ENCODE results near the gene SNX21. TPM values are rescaled to one million over a fixed set of nuclear protein-coding genes. Genes with fewer than 3 reads are reported as not detected.

The SNX21 gene
- total RNA-seq, 1 donor from 2014 or later, result 20.8 TPM

DNA sequence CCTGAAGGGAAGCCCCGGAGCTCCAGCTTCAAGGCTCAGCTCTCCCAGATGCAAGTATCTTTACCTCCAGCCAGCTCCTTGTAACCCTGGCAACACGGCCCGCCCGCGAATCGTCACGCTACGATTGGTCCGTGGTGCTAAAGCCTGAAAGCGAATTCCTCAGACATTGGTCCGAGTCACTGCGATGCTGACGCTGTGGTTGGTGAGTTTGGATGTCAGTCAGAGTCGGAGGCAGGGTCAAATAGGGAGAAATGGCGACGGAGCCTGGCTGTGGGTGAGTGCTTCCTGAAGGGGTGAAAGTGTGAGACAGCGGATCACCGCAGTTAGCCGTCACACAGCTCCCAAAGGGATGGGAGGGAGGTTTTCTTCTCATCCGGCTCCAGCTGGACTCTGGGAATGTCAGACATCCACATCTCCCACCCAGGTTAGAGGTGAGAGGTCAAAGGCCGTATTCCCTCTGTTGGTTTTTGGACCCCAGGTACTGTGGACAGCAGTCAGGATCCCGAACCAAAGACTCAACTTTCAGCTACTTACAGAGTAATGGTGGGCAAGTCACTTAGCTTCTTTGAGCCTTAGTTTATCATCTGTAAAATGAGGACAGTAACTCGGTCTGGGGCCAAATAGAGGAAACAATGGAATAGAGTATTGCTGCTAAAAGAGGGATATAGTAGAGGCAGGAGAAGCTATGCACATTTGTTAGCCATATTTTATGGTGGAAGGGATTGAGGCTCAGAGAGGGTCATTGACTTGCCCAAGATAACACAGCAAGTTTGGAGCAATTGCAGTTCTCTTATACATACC lies 47.6 kb downstream of the SNX21 start, which contains the start of gene ZSWIM1:
ZSWIM1 (plus strand) TSS at position 240 of the 801 bp plus-strand sequence. CDS start 1,366 bp downstream, outside the sequence.
- DNase-seq (ENCODE audit: low read depth, low spot score), result peak; percentile 96

DNA sequence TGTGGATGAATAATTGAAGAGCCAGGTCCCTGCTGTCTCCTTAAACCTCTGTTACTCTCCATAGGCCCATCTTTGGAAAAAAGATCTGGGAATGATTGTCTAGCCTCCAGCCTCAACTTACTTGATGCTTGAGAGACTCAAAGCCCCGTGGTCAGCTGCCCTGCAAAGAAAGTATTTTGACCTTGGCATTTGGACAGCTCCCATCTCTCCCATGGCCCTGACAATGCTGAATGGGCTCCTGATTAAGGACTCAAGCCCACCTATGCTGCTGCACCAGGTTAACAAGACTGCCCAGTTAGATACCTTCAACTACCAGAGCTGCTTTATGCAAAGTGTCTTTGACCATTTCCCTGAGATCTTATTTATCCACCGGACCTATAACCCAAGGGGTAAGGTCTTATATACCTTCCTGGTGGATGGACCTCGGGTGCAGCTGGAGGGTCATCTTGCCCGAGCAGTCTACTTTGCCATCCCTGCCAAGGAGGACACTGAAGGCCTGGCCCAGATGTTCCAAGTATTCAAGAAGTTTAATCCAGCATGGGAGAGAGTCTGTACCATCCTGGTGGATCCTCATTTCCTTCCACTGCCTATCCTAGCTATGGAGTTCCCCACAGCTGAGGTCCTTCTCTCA lies 49.0 kb downstream of the SNX21 start:
- no peak for DNase-seq (ENCODE audit: low read depth, low spot score)

DNA sequence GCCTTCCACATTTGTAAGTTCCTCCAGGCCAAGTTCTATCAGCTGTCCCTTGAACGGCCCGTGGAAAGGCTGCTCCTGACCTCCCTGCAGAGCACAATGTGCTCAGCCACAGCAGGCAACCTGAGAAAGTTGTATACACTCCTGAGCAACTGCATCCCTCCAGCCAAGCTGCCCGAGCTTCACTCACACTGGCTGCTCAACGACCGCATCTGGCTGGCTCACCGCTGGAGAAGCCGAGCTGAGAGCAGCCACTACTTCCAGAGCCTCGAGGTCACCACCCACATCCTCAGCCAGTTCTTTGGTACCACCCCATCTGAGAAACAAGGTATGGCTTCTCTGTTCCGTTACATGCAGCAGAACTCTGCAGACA lies 49.5 kb downstream of the SNX21 start:
- no peak for DNase-seq (ENCODE audit: low read depth, low spot score)

DNA sequence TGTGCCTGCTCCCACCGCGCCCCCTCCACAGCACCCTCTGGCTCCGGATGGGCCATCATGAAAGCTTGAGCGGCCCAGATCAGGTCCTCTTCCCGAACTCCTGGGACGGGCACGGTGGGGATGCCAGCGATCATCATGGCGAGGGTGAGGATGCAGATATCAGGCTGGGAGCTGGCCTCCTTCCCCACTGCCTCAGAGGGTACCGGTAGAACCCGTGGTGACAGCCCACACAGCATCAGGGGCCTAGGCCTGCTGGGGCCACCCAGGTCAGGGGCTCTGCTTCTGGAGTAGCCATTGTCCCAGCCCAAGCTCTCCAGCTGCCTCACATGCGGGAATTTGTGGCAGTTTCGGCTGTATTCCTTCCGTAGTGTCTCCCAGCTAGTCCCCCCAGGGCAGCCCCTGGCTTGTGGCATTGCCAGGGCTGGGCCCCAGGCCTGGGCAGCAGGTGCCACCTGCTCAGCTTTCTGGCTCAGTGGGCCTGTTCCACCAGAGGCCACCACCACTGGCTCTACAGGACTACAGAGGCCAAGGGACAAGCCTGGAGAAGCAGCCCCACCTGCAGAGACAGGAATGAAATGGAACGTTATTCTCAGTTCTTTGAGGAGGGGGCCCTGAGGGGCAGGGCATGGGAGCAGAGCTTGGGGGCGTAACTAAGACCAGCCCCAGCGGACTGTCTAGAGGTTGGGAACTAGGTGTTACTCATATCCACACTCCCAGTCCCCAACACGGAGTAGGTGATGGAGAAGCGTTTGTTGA lies 53.2 kb downstream of the SNX21 start:
- no peak for DNase-seq (ENCODE audit: low read depth, low spot score)

DNA sequence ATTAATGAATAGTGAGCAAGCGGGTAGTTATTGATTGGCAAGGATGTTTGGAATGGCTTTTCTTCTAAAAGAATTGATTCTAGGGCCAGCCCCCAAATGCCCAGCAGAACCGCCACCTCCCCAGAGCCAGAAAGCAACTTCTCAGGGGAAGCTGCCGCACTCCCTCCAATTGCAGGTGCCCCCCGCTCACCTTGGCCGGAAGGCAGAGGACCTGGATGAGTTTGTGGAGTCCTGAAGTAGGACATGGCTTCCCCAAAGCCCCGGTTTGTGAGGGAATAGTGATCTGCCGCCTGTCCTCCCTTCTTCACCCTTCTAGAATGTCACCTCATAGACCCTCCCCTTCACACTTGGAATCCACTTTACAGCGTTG lies 53.7 kb downstream of the SNX21 start, which contains the start of gene SPATA25:
SPATA25 (minus strand) TSS at position 277 of the 370 bp plus-strand sequence; CDS start at position 245, 32 bp downstream.
- no peak for DNase-seq (ENCODE audit: low read depth, low spot score)

DNA sequence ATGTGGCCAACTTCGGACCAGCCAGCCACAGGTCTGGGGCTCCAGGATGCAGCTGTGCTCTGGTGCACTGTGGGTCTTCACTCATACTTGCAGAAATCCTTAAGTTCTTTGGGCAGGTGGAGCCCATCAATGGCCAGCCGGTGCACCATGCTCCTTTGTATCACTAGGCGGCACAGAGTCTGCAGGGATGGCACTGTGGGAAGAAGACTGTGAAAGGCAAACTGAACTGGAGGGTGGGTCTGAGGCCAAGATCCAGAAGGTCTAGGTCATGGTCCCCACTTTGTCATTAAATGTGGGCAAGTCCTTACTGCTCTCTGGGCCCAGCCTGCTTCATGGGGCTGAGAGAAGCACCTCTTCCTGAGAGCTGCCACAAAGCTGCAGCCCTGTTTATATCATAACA lies 55.1 kb downstream of the SNX21 start:
- DNase-seq (ENCODE audit: low read depth, low spot score), result no peak

DNA sequence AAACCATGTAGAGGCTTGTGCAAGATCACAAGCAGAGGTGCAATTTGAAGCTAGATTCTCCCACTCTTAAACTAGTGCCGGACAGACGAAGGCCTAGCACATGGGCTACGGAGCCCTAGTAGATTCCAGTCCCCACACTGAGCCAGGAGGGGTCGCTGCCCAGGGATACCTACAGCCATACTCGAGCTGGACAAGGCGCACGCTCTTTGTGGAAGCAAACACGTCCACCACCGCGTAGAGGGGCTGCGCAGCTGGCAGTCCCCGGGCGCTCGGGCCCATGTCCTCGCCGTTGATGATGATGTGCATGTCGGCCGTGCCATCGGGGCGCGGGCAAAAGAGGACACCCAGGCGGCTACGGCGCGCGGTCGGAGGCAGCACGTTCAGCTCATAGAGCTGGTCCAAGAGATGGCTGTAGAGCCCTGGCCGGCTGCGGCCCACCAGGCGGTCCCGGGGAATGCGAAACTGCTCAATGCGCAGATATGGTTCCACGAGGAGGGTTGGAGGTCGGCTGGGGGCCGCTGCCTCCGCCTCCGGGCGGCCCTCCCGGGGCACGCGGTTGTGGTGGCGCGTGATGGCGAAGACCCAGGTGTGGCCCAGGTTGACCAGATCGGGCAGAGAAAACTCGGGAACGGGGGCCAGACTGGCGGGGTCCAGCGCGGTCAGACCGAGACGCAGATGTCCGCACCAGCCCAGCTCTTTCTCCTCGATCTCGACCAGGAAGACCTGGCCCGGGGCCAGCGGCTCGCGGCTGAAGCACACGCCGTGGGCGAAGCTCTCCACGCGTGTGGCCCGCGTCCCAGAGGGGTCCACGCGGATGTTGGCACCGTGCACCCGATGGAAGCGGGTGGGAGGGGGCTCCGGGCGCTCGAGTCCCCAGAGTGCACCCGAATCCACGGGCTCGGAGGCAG lies 56.7 kb downstream of the SNX21 start:
- peak; percentile 66 for DNase-seq (ENCODE audit: low read depth, low spot score)

DNA sequence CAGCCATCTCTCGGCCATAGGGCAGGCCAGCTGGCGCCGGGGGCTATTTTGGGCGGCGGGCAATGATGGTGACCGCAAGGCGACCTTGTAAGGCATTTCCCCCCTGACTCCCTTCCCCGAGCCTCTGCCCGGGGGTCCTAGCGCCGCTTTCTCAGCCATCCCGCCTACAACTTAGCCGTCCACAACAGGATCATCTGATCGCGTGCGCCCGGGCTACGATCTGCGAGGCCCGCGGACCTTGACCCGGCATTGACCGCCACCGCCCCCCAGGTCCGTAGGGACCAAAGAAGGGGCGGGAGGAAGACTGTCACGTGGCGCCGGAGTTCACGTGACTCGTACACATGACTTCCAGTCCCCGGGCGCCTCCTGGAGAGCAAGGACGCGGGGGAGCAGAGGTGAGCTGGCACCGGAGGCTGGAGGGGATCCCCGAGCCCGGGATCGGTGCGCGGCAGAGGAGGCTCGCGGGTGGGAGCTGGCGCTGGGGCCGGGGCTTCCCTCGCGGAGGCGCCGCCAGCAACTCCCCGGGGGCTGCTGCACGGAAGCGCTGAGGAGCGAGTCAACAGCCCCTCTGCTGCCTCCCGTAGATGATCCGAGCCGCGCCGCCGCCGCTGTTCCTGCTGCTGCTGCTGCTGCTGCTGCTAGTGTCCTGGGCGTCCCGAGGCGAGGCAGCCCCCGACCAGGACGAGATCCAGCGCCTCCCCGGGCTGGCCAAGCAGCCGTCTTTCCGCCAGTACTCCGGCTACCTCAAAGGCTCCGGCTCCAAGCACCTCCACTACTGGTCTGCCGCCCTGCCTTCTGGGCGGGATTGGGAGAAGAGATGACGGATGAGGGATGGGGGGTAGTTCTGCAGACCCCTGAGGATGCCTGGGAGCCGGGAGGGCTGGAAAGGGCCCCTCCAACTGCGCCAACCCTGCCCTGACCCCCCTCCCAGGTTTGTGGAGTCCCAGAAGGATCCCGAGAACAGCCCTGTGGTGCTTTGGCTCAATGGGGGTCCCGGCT lies 57.7 kb downstream of the SNX21 start, which contains the start of the genes CTSA and NEURL2:
CTSA (plus strand) TSS at position 351 of the 999 bp plus-strand sequence; CDS start at position 585, 234 bp downstream.
NEURL2 (minus strand) TSS at position 224 of the 999 bp plus-strand sequence; CDS start at position 7, 217 bp downstream.
- DNase-seq (ENCODE audit: low read depth, low spot score), result peak; percentile 72

DNA sequence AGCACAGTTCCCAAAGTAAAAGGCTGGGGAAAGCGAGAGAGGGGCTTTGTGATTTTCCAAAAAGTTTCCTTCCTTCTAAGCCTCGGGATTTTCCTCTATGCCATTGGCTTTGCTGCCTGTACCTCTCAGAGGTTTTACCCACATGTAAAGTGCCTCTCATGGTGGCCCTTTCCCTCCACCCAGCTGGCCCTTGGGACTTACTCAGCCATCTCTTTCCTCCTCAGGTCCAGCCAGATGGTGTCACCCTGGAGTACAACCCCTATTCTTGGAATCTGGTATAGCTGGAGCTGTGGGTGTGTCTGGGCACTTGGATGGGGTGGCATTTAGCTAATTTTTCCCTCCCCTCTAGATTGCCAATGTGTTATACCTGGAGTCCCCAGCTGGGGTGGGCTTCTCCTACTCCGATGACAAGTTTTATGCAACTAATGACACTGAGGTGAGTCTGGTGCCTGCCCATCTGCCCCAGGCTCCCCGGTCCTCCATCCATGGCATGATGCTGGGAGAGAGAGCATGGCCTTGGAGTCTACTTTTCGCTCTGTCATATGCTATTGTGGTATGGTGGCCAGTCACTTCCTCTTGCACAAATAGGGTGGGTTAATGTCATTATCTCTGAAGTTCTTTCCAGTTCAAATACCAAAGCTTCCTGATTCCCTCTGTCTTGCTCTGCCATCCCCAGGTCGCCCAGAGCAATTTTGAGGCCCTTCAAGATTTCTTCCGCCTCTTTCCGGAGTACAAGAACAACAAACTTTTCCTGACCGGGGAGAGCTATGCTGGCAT lies 58.6 kb downstream of the SNX21 start:
- DNase-seq (ENCODE audit: low read depth, low spot score), result no peak

Other genes starting within 250 kb of the SNX21 start
- not detected in 2 replicates for gene WFDC10A, start 204.1 kb upstream of the SNX21 start, total RNA-seq
- gene WFDC9, start 202.5 kb upstream of the SNX21 start, total RNA-seq, result not detected in 2 replicates
- gene WFDC11, start 163.6 kb upstream of the SNX21 start, total RNA-seq, result not detected in 2 replicates
- gene WFDC13, start 131.8 kb upstream of the SNX21 start, total RNA-seq, result not detected in 2 replicates
- gene WFDC10B, start 128.8 kb upstream of the SNX21 start, total RNA-seq, result not detected in 2 replicates
- not detected in 2 replicates for gene SPINT4, start 111.5 kb upstream of the SNX21 start, total RNA-seq
- gene WFDC3, start 41.9 kb upstream of the SNX21 start, total RNA-seq, result not detected in 2 replicates
- 18.2 and 26.1 TPM in 2 replicates for gene DNTTIP1, start 41.8 kb upstream of the SNX21 start, total RNA-seq
- gene UBE2C, start 21.2 kb upstream of the SNX21 start, total RNA-seq, result 24.6 and 51.4 TPM in 2 replicates
- not detected in 2 replicates for gene TNNC2, start 6.5 kb upstream of the SNX21 start, total RNA-seq
- 23.7 and 31.7 TPM in 2 replicates for gene ACOT8, start 23.6 kb downstream of the SNX21 start, total RNA-seq
- 5.4 and 8.2 TPM in 2 replicates for gene ZSWIM3, start 23.8 kb downstream of the SNX21 start, total RNA-seq
- gene ZSWIM1, start 47.4 kb downstream of the SNX21 start, total RNA-seq, result 4.2 and 5.2 TPM in 2 replicates
- gene SPATA25, start 53.8 kb downstream of the SNX21 start, total RNA-seq, result 0.53 and 0.59 TPM in 2 replicates
- gene NEURL2, start 57.4 kb downstream of the SNX21 start, total RNA-seq, result 2.2 and 2.7 TPM in 2 replicates
- 40.2 and 48.9 TPM in 2 replicates for gene CTSA, start 57.5 kb downstream of the SNX21 start, total RNA-seq
- 14.9 and 19.7 TPM in 2 replicates for gene PLTP, start 78.4 kb downstream of the SNX21 start, total RNA-seq
- 8.8 and 9.3 TPM in 2 replicates for gene PCIF1, start 100.9 kb downstream of the SNX21 start, total RNA-seq
- gene ZNF335, start 138.4 kb downstream of the SNX21 start, total RNA-seq, result 9.5 and 14.6 TPM in 2 replicates
- 0.04 TPM in 1 of 2 replicates, not detected in the other for gene MMP9, start 175.1 kb downstream of the SNX21 start, total RNA-seq
- 0.07 and 0.26 TPM in 2 replicates for gene SLC12A5, start 195.4 kb downstream of the SNX21 start, total RNA-seq

Measured in pulmonary artery endothelial cell (primary cell).